Retinal pigment epithelial cell (primary cell): Measurements from ENCODE around the gene RASSF1.

Experiments
- DNase-seq: peaks from one replicate; pipeline ENCODE4 v3.0.0-alpha.2; 2010; ENCODE audit warnings: low read depth
- H3K4me3 ChIP-seq: 2 replicates; pipeline ENCODE4 v1.5.1; 2011; ENCODE audit warnings: mild to moderate bottlenecking, low read length, control low read depth, moderate library complexity
- TF ChIP-seq, protein P1 (sequence below): conservative IDR thresholded peaks from 2 replicates; pipeline ENCODE4 v1.5.1; 2011; ENCODE audit warnings: low read depth, low read length, control low read depth, inconsistent platforms

The RASSF1 gene

DNA sequence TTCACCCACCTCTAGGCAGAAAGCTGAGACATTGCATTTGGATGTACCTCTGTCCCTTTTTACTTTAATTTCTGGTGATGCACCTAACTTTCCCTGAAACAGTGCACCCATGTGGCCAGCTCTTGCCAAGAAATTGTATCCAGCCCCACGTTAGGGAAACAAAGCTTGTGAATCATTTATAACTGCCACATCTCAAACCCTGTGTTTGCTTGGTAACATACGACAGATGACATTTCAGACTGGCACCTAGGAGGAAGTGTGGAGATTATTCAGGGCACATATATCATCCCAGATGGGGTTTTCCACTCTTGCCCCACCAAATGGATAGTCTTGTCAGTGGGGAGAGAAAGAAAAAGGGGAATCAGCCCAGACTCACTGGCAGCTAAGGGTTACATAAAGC is 12.1 kb upstream of the RASSF1 start:
- TF ChIP-seq, protein P1, sequence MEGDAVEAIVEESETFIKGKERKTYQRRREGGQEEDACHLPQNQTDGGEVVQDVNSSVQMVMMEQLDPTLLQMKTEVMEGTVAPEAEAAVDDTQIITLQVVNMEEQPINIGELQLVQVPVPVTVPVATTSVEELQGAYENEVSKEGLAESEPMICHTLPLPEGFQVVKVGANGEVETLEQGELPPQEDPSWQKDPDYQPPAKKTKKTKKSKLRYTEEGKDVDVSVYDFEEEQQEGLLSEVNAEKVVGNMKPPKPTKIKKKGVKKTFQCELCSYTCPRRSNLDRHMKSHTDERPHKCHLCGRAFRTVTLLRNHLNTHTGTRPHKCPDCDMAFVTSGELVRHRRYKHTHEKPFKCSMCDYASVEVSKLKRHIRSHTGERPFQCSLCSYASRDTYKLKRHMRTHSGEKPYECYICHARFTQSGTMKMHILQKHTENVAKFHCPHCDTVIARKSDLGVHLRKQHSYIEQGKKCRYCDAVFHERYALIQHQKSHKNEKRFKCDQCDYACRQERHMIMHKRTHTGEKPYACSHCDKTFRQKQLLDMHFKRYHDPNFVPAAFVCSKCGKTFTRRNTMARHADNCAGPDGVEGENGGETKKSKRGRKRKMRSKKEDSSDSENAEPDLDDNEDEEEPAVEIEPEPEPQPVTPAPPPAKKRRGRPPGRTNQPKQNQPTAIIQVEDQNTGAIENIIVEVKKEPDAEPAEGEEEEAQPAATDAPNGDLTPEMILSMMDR, result peak; percentile 45
- H3K4me3 ChIP-seq, result no peak overlapping the region
- no peak for DNase-seq

DNA sequence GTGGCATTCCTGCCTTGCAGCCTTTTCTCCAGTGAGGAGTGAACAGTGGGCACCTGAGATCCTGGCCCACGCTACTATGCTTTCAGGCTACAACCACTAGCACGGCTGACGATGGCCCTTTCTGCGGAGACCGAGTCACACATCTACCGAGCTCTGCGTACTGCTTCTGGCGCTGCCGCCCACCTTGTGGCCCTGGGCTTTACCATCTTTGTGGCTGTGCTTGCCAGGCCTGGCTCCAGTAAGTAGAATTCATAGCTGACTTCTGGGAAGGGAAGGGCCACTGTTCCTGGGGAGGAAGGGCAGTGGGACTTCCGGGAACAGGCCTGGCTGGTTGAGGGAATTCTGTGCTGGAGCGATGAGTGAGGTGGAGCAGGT is 10.7 kb upstream of the RASSF1 start:
- peak overlapping the region; percentile 91 for H3K4me3 ChIP-seq

GRCh38 chr3:50350527-50351322 is 10.1 kb upstream of the RASSF1 start, which contains the start of the genes CYB561D2 and NPRL2:
CYB561D2 (plus strand) TSS chr3:50350862; CDS start chr3:50351434, 572 bp downstream.
NPRL2 (minus strand) TSS chr3:50350775; CDS start chr3:50350652, 123 bp downstream.
- peak; percentile 74 for DNase-seq
- TF ChIP-seq, protein P1, result no peak
- peak within 1 kb of the TSS; percentile 91 for H3K4me3 ChIP-seq

More for the DNA sequence above, 10.7 kb upstream of the RASSF1 start:
- DNase-seq, result no peak
- TF ChIP-seq, protein P1, result no peak

DNA sequence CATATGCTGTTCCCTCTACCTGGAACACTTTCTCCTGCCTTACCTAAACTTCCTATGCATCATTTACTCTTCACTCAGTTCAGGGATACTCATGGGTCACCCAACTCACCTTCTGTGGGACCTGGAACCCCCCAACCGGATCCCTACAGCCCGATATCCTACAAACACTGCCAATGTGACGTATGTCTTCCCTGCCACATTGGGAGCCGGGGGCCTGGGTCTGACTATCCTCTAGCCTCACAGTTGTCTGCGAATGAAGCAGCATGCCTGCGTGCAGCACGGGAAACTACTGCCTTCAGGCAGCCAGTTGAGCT is 9.5 kb upstream of the RASSF1 start:
- TF ChIP-seq, protein P1, result no peak
- H3K4me3 ChIP-seq, result peak overlapping the region; percentile 91
- no peak for DNase-seq

- no peak for DNase-seq
- TF ChIP-seq, protein P1, result peak; percentile 72
- H3K4me3 ChIP-seq, result no peak overlapping the region
Measured at GRCh38 chr3:50347187-50347813, 6.7 kb upstream of the RASSF1 start.

- DNase-seq, result no peak
- TF ChIP-seq, protein P1, result no peak
- peak within 1 kb of the TSS; percentile 58 for H3K4me3 ChIP-seq
Measured at GRCh38 chr3:50345586-50346234, 5.1 kb upstream of the RASSF1 start, which contains the start of gene ZMYND10. ZMYND10 (minus strand) TSS chr3:50345732; CDS start chr3:50345579, 153 bp downstream.
